Suprapubic skin (tissue), 3 donors: ENCODE measurements around the gene FASTK.

Experiments used
- POLR2A ChIP-seq, 2 donors: fragments of 450-650 bp; IDR thresholded peaks; one replicate each; pipeline ENCODE4 v1.6.1; 2017; ENCODE audit warnings: antibody characterized with exemption in 2 of 2, mild to moderate bottlenecking in 2 of 2, moderate library complexity in 2 of 2
- TF ChIP-seq, protein P1 (sequence below), 2 donors: fragments of 200-600 bp in 1 of 2; fragments of 450-650 bp in 1 of 2; sonication (generic) in 1 of 2; IDR thresholded peaks; one replicate each; pipeline ENCODE4 v1.5.1; 2016 to 2019; ENCODE audit warnings: antibody characterized with exemption in 2 of 2, mild to moderate bottlenecking in 1 of 2, moderate library complexity in 1 of 2

DNA sequence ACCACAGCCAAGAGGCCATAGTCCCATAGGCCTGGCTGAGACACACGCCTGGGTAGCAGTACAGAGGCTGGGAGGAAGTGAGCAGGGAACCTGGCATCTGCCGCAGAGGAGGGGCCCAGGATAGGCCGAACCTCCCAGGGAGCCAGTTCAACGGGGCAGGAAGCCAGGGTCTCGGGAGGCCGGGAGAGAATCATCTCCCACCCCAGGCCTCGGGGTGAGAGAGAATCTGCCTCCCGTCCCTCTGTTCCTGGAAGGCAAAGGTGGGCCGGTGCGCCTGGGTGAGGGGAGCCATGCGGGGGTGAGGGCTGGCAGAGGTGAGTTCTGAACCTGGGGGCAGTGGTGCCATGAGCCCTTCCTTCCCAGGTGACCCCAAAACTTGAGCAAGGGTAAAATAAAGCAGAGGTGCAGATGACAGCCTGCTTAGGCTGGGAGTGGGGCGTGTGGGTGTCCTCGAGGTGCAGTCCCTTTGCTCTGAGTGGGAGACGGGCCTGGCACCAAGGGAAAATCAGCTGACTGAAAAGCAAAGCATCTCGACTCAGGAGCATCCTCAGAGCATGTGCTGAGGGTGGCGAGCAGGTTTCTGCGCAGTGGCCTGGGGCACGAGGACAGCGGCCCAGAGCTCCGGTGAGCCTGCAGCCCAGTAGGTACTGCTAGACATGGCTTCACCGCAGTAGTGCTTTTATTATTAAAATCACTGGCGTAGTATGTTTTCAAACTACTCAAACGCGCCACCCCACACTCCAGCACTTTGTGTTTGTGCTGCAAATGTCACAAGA lies 21.2 kb upstream of the FASTK start:
- TF ChIP-seq, protein P1, sequence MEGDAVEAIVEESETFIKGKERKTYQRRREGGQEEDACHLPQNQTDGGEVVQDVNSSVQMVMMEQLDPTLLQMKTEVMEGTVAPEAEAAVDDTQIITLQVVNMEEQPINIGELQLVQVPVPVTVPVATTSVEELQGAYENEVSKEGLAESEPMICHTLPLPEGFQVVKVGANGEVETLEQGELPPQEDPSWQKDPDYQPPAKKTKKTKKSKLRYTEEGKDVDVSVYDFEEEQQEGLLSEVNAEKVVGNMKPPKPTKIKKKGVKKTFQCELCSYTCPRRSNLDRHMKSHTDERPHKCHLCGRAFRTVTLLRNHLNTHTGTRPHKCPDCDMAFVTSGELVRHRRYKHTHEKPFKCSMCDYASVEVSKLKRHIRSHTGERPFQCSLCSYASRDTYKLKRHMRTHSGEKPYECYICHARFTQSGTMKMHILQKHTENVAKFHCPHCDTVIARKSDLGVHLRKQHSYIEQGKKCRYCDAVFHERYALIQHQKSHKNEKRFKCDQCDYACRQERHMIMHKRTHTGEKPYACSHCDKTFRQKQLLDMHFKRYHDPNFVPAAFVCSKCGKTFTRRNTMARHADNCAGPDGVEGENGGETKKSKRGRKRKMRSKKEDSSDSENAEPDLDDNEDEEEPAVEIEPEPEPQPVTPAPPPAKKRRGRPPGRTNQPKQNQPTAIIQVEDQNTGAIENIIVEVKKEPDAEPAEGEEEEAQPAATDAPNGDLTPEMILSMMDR (IDR thresholded peaks at IDR 0.05) = no peak
- TF ChIP-seq POLR2A (IDR thresholded peaks at IDR 0.05) = no peak
